Epithelial cell of prostate (primary cell): Measurements from ENCODE around the gene NXPH3.

Experiments used
- DNase-seq: peaks from one replicate; pipeline ENCODE4 v3.0.0-alpha.2; 2011; ENCODE audit warnings: low read depth, low spot score
- H3K27ac ChIP-seq: fragments of 450-650 bp; 2 replicates; pipeline ENCODE4 v1.5.1; 2017; ENCODE audit warnings: mild to moderate bottlenecking

The NXPH3 gene

GRCh38 chr17:49588312-49588711 lies 12.6 kb downstream of the NXPH3 start:
- no peak overlapping the region for H3K27ac ChIP-seq
- no peak for DNase-seq

DNA sequence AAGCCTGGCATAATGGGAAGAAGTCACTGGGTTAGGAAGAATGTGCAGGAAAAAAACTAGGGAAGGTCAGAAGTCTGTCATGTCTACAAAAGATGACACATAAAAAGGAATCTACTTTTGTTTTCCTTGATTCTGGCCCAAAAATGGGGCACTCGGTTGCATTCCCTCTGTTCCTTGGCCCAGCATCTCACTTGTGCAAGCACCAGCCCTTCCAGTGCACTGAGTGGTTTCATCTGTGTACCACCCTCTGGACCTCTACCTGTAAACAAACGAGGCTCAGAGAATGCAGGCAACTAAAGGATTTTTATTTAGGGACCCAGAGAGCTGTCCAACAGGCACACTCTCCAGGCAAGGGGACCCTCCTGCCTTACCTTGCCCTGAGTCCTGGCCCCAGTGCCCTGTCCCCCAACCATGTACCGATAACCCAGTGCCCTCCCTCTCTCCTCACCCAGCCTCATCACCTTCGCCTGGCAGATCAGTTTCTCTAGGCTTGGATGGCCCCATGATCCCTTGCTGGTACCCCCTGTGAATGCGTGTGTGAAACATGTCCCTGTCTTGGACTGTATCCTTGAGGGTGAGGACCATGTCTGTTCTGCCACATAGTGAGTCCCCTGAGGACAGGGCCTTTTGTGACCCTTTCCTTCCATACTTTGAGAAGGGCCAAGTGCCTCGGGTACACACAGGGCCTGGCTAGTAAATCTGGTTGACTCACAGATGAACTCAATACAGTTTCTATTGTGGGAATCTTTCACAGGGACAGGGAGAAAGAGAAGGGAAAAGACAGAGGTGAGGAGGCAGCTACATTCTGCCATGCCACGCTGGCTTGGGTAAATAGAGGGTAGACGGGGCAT lies 13.3 kb downstream of the NXPH3 start:
- DNase-seq: no peak
- H3K27ac ChIP-seq: no peak overlapping the region

DNA sequence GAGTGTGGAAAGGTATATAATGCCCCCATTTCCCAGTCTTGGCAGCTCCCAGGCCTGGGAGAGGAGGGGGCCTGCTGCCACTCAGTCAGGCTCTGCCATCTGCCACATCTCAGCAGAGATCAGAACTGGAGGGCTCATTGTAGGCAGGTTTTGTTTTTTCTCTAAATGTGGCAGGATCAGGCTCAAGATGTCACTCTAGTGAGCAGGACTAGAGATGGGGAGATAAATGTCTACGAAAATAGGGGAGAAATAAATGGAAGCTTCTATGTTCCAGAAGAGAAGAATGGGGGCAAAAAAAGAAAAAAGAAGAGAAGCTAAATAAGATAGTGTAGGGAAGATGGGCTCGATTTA lies 13.9 kb downstream of the NXPH3 start:
- DNase-seq: no peak
- H3K27ac ChIP-seq: no peak overlapping the region

DNA sequence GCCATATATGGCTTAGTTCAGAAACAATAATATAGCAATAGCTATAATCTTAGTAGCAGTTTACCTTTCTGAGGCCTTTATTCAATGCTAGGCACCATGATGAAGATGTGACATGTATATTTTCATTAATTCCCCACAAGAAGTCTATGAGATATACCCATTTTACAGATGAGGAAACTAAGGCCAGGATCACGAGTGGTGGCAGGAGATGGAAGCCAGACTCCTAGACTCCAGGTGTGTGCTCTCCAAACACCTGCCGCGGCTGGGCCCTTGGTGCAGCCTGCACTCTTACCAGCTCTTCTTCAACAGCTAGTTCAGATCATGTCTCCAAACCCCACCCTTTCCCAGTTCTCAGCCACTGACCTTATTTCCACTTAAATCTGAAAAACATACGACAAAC lies 15.2 kb downstream of the NXPH3 start:
- H3K27ac ChIP-seq: no peak overlapping the region
- DNase-seq: no peak

DNA sequence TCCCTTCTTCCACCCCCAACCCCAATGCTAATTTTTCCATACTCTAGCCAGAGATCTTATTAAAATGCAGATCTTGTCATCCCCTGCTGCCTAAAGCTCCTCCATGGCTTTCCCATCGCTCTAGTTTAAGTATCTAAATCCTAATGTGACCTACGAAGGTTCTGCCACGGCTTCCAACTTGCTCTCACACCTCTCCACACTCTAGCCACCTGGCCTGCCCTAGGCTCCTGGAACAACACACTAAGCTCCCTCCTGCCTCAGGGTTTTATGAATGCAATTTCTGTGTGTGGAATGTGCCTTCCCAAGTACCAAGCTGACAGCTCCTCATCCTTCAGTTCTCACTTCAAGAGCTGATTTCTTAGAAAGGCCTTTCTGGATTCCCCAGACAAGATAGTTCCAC lies 16.6 kb downstream of the NXPH3 start:
- no peak for DNase-seq
- H3K27ac ChIP-seq: no peak overlapping the region

- H3K27ac ChIP-seq: no peak overlapping the region
- DNase-seq: no peak
Measured at GRCh38 chr17:49595328-49595727, 19.7 kb downstream of the NXPH3 start.

GRCh38 chr17:49595980-49596379 lies 20.3 kb downstream of the NXPH3 start:
- DNase-seq: no peak
- H3K27ac ChIP-seq: no peak overlapping the region

DNA sequence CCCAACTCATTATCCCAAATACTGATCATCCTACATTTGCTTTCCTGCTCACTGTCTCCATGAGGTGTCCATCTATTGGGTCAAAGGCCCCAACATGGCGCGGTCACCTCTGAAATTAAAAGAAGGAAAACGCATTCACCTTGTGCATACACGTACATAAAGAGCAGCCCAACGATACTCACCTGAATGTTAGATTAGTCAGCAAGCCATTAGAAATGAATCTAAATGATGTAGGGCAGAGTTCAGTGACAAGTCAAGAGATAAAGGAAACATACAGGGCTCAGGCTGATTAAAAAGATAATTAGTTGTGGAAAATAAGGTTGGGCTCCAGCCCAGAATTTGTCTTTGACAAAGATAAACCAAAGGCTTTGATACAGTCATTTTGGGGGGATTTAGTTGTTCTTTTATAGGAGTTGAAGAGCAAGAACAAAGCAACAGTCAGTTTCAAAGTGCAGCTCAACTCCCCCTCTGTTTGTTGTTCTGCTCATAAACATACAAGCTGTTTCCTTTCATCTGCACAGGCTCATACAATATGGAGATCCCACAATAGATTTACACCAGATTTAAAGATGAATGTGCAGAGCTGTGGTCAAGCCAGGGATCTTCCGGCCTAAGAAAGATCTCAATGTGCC lies 21.1 kb downstream of the NXPH3 start:
- DNase-seq: no peak

DNA sequence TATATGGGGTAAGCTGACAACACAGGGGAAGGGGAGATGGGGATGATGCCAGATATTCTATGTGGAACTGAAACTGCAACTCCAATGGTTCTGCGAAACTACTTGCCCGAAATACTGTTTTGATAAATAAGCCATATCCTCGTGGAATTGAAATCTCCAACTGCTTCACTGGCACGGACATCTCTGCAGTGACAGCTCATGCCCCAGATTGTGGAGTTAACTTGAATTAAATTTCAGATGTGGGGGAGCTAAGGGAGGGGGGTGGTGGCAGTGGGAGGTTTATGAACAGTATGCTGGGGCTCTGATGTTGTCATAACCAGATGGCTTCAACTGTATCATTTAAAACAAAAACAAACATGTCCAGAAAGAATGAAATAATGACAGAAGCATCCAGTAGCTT lies 21.8 kb downstream of the NXPH3 start:
- no peak overlapping the region for H3K27ac ChIP-seq

More for the DNA sequence above, 21.1 kb downstream of the NXPH3 start:
- H3K27ac ChIP-seq: no peak overlapping the region

GRCh38 chr17:49597928-49598655 lies 22.4 kb downstream of the NXPH3 start:
- H3K27ac ChIP-seq: no peak overlapping the region
- no peak for DNase-seq

More for the DNA sequence above, 21.8 kb downstream of the NXPH3 start:
- DNase-seq: no peak

DNA sequence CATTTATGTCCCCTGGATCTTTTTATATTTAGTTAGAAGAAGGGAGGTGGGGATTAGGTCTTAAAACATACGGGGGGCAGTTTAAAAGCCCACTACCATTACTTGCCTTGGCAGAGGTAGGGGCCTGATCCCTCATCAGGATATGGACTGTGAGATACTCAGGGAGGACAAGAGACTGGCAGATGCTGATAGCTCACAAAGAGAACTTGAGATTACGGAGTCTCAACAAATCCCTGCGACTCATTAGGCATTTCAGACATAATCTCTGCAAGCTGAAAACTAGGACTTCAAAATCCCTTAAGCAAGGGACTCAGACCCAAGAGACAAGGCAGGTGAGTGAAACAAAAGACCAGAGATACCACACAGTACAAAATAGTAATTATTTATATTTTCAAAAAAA lies 23.2 kb downstream of the NXPH3 start:
- H3K27ac ChIP-seq: no peak overlapping the region
- no peak for DNase-seq

- DNase-seq: no peak
- H3K27ac ChIP-seq: no peak overlapping the region
Measured at GRCh38 chr17:49600949-49601348, 25.3 kb downstream of the NXPH3 start.

- no peak for DNase-seq
- H3K27ac ChIP-seq: no peak overlapping the region
Measured at GRCh38 chr17:49602783-49603182, 27.1 kb downstream of the NXPH3 start.

DNA sequence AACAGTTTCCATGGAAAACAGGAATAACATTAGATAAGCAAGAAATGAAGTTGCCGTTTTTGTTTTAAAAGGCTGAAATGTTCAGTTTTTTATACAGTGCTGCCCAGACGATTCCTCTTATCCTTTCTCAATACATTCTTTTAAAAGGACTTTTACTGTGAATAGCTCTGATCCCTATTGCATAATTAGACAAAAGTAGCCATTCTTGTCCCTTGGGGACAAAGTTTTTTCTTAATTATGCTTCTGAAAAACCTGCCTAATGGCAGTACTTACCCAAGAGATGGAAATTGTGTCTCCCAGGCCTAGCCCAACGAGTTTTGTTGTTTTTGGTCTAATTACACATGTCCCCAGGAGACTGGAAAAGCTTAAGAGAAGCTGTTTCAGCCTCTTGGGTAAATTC lies 27.6 kb downstream of the NXPH3 start:
- H3K27ac ChIP-seq: no peak overlapping the region
- DNase-seq: no peak

- H3K27ac ChIP-seq: no peak overlapping the region
- DNase-seq: no peak
Measured at GRCh38 chr17:49603720-49604119, 28.0 kb downstream of the NXPH3 start.

DNA sequence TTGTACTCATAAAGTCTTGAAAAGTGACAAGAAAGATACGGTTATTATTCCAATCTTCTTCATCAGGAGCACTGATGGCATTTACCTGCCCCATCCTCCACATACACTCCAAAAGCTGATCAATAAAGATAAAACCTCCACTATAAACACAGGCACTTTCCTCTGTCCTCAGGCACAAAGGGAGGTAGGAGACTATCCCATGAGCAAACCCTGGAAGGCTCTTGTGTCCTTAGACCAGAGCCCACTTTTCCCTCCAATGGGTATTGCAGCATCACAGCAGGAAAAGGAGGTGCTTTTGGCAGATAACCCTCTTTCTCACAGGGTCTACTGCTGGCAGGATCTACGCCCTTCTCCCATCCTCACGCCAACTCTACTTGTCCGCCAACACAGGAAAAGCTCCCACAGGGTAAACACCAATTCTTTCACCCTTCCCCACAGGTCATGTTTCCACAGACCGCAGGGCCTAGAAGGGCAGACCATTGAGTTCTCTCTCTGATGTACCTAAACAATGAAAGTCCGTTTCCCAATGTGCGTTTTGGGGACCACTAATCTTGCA lies 28.7 kb downstream of the NXPH3 start:
- no peak for DNase-seq
- H3K27ac ChIP-seq: no peak overlapping the region

DNA sequence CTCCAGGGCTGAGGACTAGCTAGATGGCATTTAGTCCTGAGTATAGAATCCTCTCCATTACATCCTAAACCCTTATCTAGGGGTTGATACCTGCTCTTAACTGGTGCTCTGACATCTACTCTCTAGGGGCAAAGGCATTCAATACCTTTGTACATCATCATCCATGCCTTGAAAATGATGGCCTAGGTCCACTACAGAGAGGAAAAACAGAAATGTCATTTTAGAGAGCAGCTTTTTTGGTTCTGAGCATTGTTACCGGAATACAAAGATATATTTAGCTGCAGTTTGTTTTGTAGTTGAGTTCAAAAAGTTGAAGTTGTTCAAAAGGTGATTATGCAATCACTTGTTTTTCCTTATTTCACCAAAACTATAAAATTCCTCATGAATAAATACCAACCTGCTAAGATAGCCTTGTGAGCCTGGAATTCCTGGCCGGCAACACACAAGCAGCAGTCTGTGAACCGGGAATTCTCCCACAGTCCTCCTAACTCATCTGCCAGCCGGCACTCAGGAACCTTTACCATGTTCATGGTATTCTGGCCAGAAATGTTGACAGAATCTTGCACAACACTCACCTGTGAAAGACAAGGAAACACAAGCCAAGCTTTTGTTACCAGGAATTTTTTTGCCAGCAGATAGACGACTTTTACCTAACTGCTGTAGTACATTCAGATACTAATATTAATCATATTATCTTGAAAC lies 35.4 kb downstream of the NXPH3 start:
- no peak overlapping the region for H3K27ac ChIP-seq
- no peak for DNase-seq

GRCh38 chr17:49612726-49613125 lies 37.1 kb downstream of the NXPH3 start:
- no peak for DNase-seq

DNA sequence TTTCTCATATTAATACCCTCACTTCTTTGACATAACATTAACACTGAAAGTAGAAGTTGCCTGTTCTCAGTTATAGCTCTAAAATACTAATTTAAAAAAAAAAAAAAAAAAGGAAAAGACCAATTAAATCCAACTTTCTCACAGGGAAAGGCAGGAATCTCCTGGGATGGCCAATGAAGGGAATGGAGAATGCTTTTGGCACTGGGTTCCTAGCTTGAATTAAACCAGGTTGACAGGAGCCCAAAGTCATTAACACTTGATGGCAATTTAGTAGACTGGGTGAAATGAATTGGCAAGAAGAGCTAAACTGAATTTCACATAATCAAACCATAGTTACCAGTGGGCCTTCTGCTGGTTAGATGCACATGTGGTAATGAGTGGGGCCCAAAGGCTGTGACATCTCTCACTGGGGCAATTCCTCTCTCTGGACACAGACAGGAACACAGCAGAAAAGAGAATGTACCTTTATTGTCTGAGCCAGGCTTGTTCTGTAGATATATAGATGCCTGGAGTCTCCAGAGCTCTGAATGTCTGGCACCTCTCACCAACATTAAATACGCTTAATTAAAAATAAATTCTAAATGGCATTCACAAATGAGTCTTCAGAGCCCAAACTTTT lies 37.6 kb downstream of the NXPH3 start:
- H3K27ac ChIP-seq: no peak overlapping the region
- no peak for DNase-seq

More at GRCh38 chr17:49612726-49613125, 37.1 kb downstream of the NXPH3 start:
- H3K27ac ChIP-seq: no peak overlapping the region

- no peak for DNase-seq
- no peak overlapping the region for H3K27ac ChIP-seq
Measured at GRCh38 chr17:49616086-49616485, 40.4 kb downstream of the NXPH3 start.
